Measurements from ENCODE around the gene RHBDF2. TPM values are rescaled to one million over a fixed set of nuclear protein-coding genes. Genes with fewer than 3 reads are reported as not detected.

The RHBDF2 gene
- total RNA-seq, 3 donors from 2014 or later (not counting 1 experiment from before 2014, with no cell fraction given), result 194 to 233 (median 202) TPM

GRCh38 chr17:76434870-76435269, 66.4 kb downstream of the RHBDF2 start:
- no peak for TF ChIP-seq CTCF (IDR thresholded peaks at IDR 0.05)
- Histone ChIP-seq H3K4me1 (ENCODE audit: control insufficient read depth, insufficient read depth, low read length) (peaks cover 5% of the 10 kb centered on the region), H3K27ac (ENCODE audit: low read length) (no peak overlapping the region), H3K9me3 (ENCODE audit: control insufficient read depth, insufficient read depth, low read length) (no peaks in the 10 kb centered on the region), H3K27me3 (ENCODE audit: control insufficient read depth, insufficient read depth, low read length) (no peaks in the 10 kb centered on the region), H3K36me3 (ENCODE audit: control insufficient read depth, insufficient read depth, low read length) (no peaks in the 10 kb centered on the region), H3K4me3 (ENCODE audit: low read length) (no peak overlapping the region)
- intact Hi-C loops (cut with micrococcal nuclease), result no loop called here
- no peaks in the 10 kb centered on the region for H3K36me3 Mint-ChIP-seq
- H3K27me3 Mint-ChIP-seq (ENCODE audit: low read depth in 2 of 2), result no peaks in the 10 kb centered on the region
- no peaks in the 10 kb centered on the region for H3K9me3 Mint-ChIP-seq
- ATAC-seq, result no peak
- DNase-seq, result no peak
- WGBS (ENCODE audit: insufficient coverage), result 98% methylated on average over 7 of the region's 7 CpGs
- H3K4me3 Mint-ChIP-seq, result no peak overlapping the region
- H3K27ac Mint-ChIP-seq, result no peak overlapping the region
- H3K4me1 Mint-ChIP-seq, result peaks cover 18 to 38% of the 10 kb centered on the region in 2 donors

- TF ChIP-seq CTCF (IDR thresholded peaks at IDR 0.05), result no peak
- no peaks in the 10 kb centered on the region for H3K4me1 ChIP-seq (ENCODE audit: control insufficient read depth, insufficient read depth, low read length)
- peaks cover 10 to 29% of the 10 kb centered on the region in 2 donors for H3K4me1 Mint-ChIP-seq
- 90% methylated on average over 9 of the region's 9 CpGs for WGBS (ENCODE audit: insufficient coverage)
- no peaks in the 10 kb centered on the region for H3K27me3 ChIP-seq (ENCODE audit: control insufficient read depth, insufficient read depth, low read length)
- H3K36me3 ChIP-seq (ENCODE audit: control insufficient read depth, insufficient read depth, low read length), result no peaks in the 10 kb centered on the region
- no peak overlapping the region for H3K27ac Mint-ChIP-seq
- no peaks in the 10 kb centered on the region for H3K27me3 Mint-ChIP-seq (ENCODE audit: low read depth in 2 of 2)
- intact Hi-C loops (cut with micrococcal nuclease), result no loop called here
- DNase-seq (no peak), ATAC-seq (no peak)
- no peaks in the 10 kb centered on the region for H3K9me3 Mint-ChIP-seq
- no peak overlapping the region for H3K4me3 Mint-ChIP-seq
- no peaks in the 10 kb centered on the region for H3K36me3 Mint-ChIP-seq
- H3K4me3 ChIP-seq (ENCODE audit: low read length), result no peak overlapping the region
- H3K9me3 ChIP-seq (ENCODE audit: control insufficient read depth, insufficient read depth, low read length), result no peaks in the 10 kb centered on the region
- H3K27ac ChIP-seq (ENCODE audit: low read length), result no peak overlapping the region
Observed at GRCh38 chr17:76433693-76434092, 67.5 kb downstream of the RHBDF2 start.

GRCh38 chr17:76432712-76433336, 68.4 kb downstream of the RHBDF2 start:
- Mint-ChIP-seq H3K4me3 (no peak overlapping the region), H3K9me3 (no peaks in the 10 kb centered on the region), H3K27me3 (ENCODE audit: low read depth in 2 of 2) (no peaks in the 10 kb centered on the region), H3K36me3 (no peaks in the 10 kb centered on the region), H3K4me1 (peaks cover 18 to 31% of the 10 kb centered on the region in 2 donors), H3K27ac (no peak overlapping the region)
- H3K27me3 ChIP-seq (ENCODE audit: control insufficient read depth, insufficient read depth, low read length), result no peaks in the 10 kb centered on the region
- ATAC-seq, result peak in 2 of 3 donors; percentile 58 to 68
- WGBS (ENCODE audit: insufficient coverage), result 71% methylated on average over 3 of the region's 3 CpGs
- no peak overlapping the region for H3K27ac ChIP-seq (ENCODE audit: low read length)
- no peaks in the 10 kb centered on the region for H3K4me1 ChIP-seq (ENCODE audit: control insufficient read depth, insufficient read depth, low read length)
- intact Hi-C loops (cut with micrococcal nuclease), result no loop called here
- peak; percentile 49 for TF ChIP-seq CTCF (IDR thresholded peaks at IDR 0.05)
- H3K36me3 ChIP-seq (ENCODE audit: control insufficient read depth, insufficient read depth, low read length), result no peaks in the 10 kb centered on the region
- peak in 1 of 2 donors; percentile 30 for DNase-seq
- no peaks in the 10 kb centered on the region for H3K9me3 ChIP-seq (ENCODE audit: control insufficient read depth, insufficient read depth, low read length)
- H3K4me3 ChIP-seq (ENCODE audit: low read length), result no peak overlapping the region

- 97% methylated on average over 6 of the region's 6 CpGs for WGBS (ENCODE audit: insufficient coverage)
- Histone ChIP-seq H3K27me3 (ENCODE audit: control insufficient read depth, insufficient read depth, low read length) (no peaks in the 10 kb centered on the region), H3K4me3 (ENCODE audit: low read length) (no peak overlapping the region), H3K4me1 (ENCODE audit: control insufficient read depth, insufficient read depth, low read length) (no peaks in the 10 kb centered on the region), H3K9me3 (ENCODE audit: control insufficient read depth, insufficient read depth, low read length) (no peaks in the 10 kb centered on the region), H3K27ac (ENCODE audit: low read length) (no peak overlapping the region), H3K36me3 (ENCODE audit: control insufficient read depth, insufficient read depth, low read length) (no peaks in the 10 kb centered on the region)
- no peak overlapping the region for H3K4me3 Mint-ChIP-seq
- DNase-seq (no peak), ATAC-seq (no peak)
- intact Hi-C loops (cut with micrococcal nuclease), result no loop called here
- no peak for TF ChIP-seq CTCF (IDR thresholded peaks at IDR 0.05)
- H3K4me1 Mint-ChIP-seq, result peaks cover 26 to 33% of the 10 kb centered on the region in 2 donors
- H3K9me3 Mint-ChIP-seq, result no peaks in the 10 kb centered on the region
- no peaks in the 10 kb centered on the region for H3K36me3 Mint-ChIP-seq
- no peak overlapping the region for H3K27ac Mint-ChIP-seq
- no peaks in the 10 kb centered on the region for H3K27me3 Mint-ChIP-seq (ENCODE audit: low read depth in 2 of 2)
Observed at GRCh38 chr17:76432004-76432403, 69.2 kb downstream of the RHBDF2 start.
